MM.1S (cell line): ENCODE measurements around the gene OXER1.

Source experiments
- CTCF ChIP-seq: fragments of 300-600 bp; sonication (generic); IDR thresholded peaks from 2 replicates; pipeline ENCODE4 v1.5.1; 2016; ENCODE audit warnings: antibody characterized with exemption, low read length, mixed read lengths
- EZH2 ChIP-seq: fragments of 300-600 bp; sonication (generic); optimal IDR thresholded peaks from 2 replicates; pipeline ENCODE3; 2017; ENCODE audit warnings: low read depth, mild to moderate bottlenecking, antibody characterized with exemption, low read length, mixed read lengths
- EZH2phosphoT487 ChIP-seq: fragments of 300-600 bp; sonication (generic); IDR thresholded peaks from 2 replicates; pipeline ENCODE4 v1.6.1; 2018; ENCODE audit warnings: antibody characterized with exemption, low read length

DNA sequence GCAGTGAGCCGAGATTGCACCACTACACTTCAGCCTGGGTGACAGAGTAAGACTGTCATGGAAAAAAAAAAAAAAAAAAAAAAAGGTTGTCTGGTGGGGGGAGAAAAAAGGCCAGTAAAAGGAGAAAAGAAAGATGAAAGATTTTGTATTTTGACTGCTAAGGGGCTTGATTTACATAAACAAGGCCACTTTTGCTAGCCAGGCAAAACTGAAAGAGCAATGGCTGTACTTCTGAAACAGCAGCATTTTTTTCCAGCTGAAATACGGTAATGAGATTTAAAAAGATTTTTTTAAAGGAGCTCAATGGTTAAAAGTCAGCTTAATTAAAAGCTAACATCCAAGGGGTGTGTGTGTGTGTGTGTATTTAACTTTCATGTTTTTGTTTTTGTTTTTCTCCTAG is 11.3 kb upstream of the OXER1 start:
- TF ChIP-seq CTCF (no peak), EZH2 (no peak), EZH2phosphoT487 (no peak)
